ENCODE data around the gene TEX29.

The TEX29 gene

GRCh38 chr13:111370570-111371535, 50.4 kb downstream of the TEX29 start:
- H3K9ac ChIP-seq (ENCODE audit: low read length): no peak overlapping the region
- no peaks in the 10 kb centered on the region for H3K4me1 ChIP-seq (ENCODE audit: insufficient read depth, low read length, severe bottlenecking)
- no peak overlapping the region for H2AFZ ChIP-seq (ENCODE audit: low read length)
- H3K79me2 ChIP-seq (ENCODE audit: insufficient read depth, low read length): no peaks in the 10 kb centered on the region
- TF ChIP-seq EZH2 (IDR thresholded peaks at IDR 0.05; ENCODE audit: borderline replicate concordance, low read length) (no peak), CTCF (IDR thresholded peaks at IDR 0.05; ENCODE audit: low read length) (no peak)
- peaks cover 6% of the 10 kb centered on the region; the same call in 1 of the 2 replicates for H3K9me3 ChIP-seq (ENCODE audit: low read length)
- no peak overlapping the region for H3K27ac ChIP-seq (ENCODE audit: low read depth, low read length, poor library complexity, severe bottlenecking)
- no peaks in the 10 kb centered on the region for H4K20me1 ChIP-seq (ENCODE audit: insufficient read depth, low read length)
- H3K27me3 ChIP-seq (ENCODE audit: insufficient read depth, low read length): peaks cover 6% of the 10 kb centered on the region; the same call in 1 of the 2 replicates
- H3K4me3 ChIP-seq (ENCODE audit: low read depth, low read length, poor library complexity, severe bottlenecking): no peak overlapping the region
- no peaks in the 10 kb centered on the region for H3K9me2 ChIP-seq (ENCODE audit: low read depth, low read length)
- no peaks in the 10 kb centered on the region for H3F3A ChIP-seq (ENCODE audit: insufficient read depth, low read length)
- H3K4me2 ChIP-seq (ENCODE audit: low read length): no peak overlapping the region
- no peaks in the 10 kb centered on the region; the same call in 1 of the 2 replicates for H3K36me3 ChIP-seq (ENCODE audit: insufficient read depth, low read length)

- Histone ChIP-seq H3F3A (ENCODE audit: insufficient read depth, low read length) (no peaks in the 10 kb centered on the region), H3K4me3 (ENCODE audit: low read depth, low read length, poor library complexity, severe bottlenecking) (no peak overlapping the region), H3K4me2 (ENCODE audit: low read length) (no peak overlapping the region), H3K9me2 (ENCODE audit: low read depth, low read length) (no peaks in the 10 kb centered on the region), H3K79me2 (ENCODE audit: insufficient read depth, low read length) (no peaks in the 10 kb centered on the region), H3K9me3 (ENCODE audit: low read length) (peaks cover 6% of the 10 kb centered on the region; the same call in 1 of the 2 replicates), H2AFZ (ENCODE audit: low read length) (no peak overlapping the region), H3K36me3 (ENCODE audit: insufficient read depth, low read length) (no peaks in the 10 kb centered on the region; the same call in 1 of the 2 replicates), H3K27me3 (ENCODE audit: insufficient read depth, low read length) (peaks cover 6% of the 10 kb centered on the region; the same call in 1 of the 2 replicates), H3K4me1 (ENCODE audit: insufficient read depth, low read length, severe bottlenecking) (no peaks in the 10 kb centered on the region), H3K9ac (ENCODE audit: low read length) (no peak overlapping the region), H4K20me1 (ENCODE audit: insufficient read depth, low read length) (no peaks in the 10 kb centered on the region), H3K27ac (ENCODE audit: low read depth, low read length, poor library complexity, severe bottlenecking) (no peak overlapping the region)
- TF ChIP-seq CTCF (IDR thresholded peaks at IDR 0.05; ENCODE audit: low read length) (no peak), EZH2 (IDR thresholded peaks at IDR 0.05; ENCODE audit: borderline replicate concordance, low read length) (no peak)
Measured at GRCh38 chr13:111371720-111372119, 51.3 kb downstream of the TEX29 start.

- no peak overlapping the region for H3K27ac ChIP-seq (ENCODE audit: low read depth, low read length, poor library complexity, severe bottlenecking)
- H3K4me3 ChIP-seq (ENCODE audit: low read depth, low read length, poor library complexity, severe bottlenecking): no peak overlapping the region
- H4K20me1 ChIP-seq (ENCODE audit: insufficient read depth, low read length): no peaks in the 10 kb centered on the region
- H3K9me2 ChIP-seq (ENCODE audit: low read depth, low read length): no peaks in the 10 kb centered on the region
- peaks cover 6% of the 10 kb centered on the region; the same call in 1 of the 2 replicates for H3K27me3 ChIP-seq (ENCODE audit: insufficient read depth, low read length)
- no peak overlapping the region for H3K4me2 ChIP-seq (ENCODE audit: low read length)
- no peaks in the 10 kb centered on the region for H3K79me2 ChIP-seq (ENCODE audit: insufficient read depth, low read length)
- no peaks in the 10 kb centered on the region for H3F3A ChIP-seq (ENCODE audit: insufficient read depth, low read length)
- H3K36me3 ChIP-seq (ENCODE audit: insufficient read depth, low read length): no peaks in the 10 kb centered on the region; the same call in 1 of the 2 replicates
- TF ChIP-seq EZH2 (IDR thresholded peaks at IDR 0.05; ENCODE audit: borderline replicate concordance, low read length) (no peak), CTCF (IDR thresholded peaks at IDR 0.05; ENCODE audit: low read length) (no peak)
- no peak overlapping the region for H3K9ac ChIP-seq (ENCODE audit: low read length)
- peaks cover 6% of the 10 kb centered on the region; the same call in 1 of the 2 replicates for H3K9me3 ChIP-seq (ENCODE audit: low read length)
- H2AFZ ChIP-seq (ENCODE audit: low read length): no peak overlapping the region
- H3K4me1 ChIP-seq (ENCODE audit: insufficient read depth, low read length, severe bottlenecking): no peaks in the 10 kb centered on the region
Measured at GRCh38 chr13:111372651-111373425, 52.4 kb downstream of the TEX29 start.

Measured in OCI-LY1 (cell line).